Kidney epithelial cell (primary cell): ENCODE results near the gene SLC1A5. TPM values are rescaled to one million over a fixed set of nuclear protein-coding genes. Genes with fewer than 3 reads are reported as not detected.

Source experiments
- DNase-seq: peaks from one replicate; pipeline ENCODE4 v3.0.0-alpha.2; 2010; ENCODE audit warnings: low read depth
- H3K27me3 ChIP-seq: 2 replicates; pipeline ENCODE4 v1.6.0; 2011; ENCODE audit warnings: low read length; ENCODE audit not compliant: control insufficient read depth, insufficient read depth
- H3K36me3 ChIP-seq: 2 replicates; pipeline ENCODE4 v1.5.1; 2011; ENCODE audit warnings: low read length; ENCODE audit not compliant: control insufficient read depth, insufficient read depth
- H3K4me3 ChIP-seq: 2 replicates; pipeline ENCODE4 v1.5.1; 2011; ENCODE audit warnings: low read depth, mild to moderate bottlenecking, control low read depth, low read length
- total RNA-seq: library from RNA; depleted of rRNA; stranded (reverse); fragments of >200 nt; gene quantifications from 2 replicates; pipeline ENCODE4 v1.2.3, GENCODE V29; 2015
- TF ChIP-seq, protein P1 (sequence below): IDR thresholded peaks from 2 replicates; pipeline ENCODE4 v1.5.1; 2011; ENCODE audit warnings: mild to moderate bottlenecking, moderate library complexity, low read length, control low read depth, inconsistent platforms; ENCODE audit not compliant: insufficient read depth, poor library complexity, severe bottlenecking

SLC1A5 gene
- total RNA-seq, 1 donor from 2014 or later: 192 TPM

DNA sequence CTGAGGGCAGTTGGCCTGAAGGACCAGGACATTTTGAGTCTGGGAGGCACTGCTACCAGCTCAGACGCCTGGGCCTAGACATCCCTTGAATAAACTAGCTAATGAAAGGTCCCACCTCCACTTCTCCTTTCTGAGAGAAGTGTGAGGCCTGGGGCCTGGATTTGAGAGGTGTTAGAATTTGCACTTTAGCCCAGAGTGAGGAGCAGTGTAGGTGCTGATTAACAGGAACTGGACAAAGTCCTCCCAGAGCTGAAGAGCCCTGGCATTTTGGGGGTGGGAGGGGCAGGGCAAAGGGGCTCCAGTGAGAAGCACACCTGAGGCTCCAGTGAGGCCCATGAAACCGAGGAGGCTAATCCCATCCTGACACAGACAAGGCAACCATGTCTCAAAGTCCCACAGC is 15.2 kb upstream of the SLC1A5 start:
- Histone ChIP-seq H3K27me3 (no peaks in the 10 kb centered on the region), H3K4me3 (no peak overlapping the region), H3K36me3 (no peaks in the 10 kb centered on the region)
- TF ChIP-seq, protein P1, sequence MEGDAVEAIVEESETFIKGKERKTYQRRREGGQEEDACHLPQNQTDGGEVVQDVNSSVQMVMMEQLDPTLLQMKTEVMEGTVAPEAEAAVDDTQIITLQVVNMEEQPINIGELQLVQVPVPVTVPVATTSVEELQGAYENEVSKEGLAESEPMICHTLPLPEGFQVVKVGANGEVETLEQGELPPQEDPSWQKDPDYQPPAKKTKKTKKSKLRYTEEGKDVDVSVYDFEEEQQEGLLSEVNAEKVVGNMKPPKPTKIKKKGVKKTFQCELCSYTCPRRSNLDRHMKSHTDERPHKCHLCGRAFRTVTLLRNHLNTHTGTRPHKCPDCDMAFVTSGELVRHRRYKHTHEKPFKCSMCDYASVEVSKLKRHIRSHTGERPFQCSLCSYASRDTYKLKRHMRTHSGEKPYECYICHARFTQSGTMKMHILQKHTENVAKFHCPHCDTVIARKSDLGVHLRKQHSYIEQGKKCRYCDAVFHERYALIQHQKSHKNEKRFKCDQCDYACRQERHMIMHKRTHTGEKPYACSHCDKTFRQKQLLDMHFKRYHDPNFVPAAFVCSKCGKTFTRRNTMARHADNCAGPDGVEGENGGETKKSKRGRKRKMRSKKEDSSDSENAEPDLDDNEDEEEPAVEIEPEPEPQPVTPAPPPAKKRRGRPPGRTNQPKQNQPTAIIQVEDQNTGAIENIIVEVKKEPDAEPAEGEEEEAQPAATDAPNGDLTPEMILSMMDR: no peak
- no peak for DNase-seq

DNA sequence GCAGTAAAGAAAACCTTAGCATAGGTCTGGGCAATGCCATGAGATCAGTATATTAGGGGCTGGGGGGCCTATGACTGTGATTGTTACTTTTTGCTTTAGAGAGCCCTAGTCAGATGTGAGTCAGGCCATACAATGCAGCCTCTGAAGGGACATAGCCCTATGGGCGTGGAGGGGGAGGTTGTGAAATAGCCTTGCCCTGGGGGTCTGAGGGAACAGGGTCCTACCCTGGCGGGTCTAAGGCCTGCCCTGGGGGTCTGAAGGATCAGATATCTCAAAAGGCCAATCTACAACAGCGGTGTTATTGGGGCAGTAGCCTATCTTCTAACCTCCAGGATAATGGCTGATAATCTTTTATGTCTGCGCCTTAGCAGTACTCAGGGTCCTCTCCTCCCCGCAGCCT is 13.8 kb upstream of the SLC1A5 start:
- no peak for DNase-seq
- TF ChIP-seq, protein P1: no peak
- no peaks in the 10 kb centered on the region for H3K36me3 ChIP-seq
- no peak overlapping the region for H3K4me3 ChIP-seq
- H3K27me3 ChIP-seq: no peaks in the 10 kb centered on the region

DNA sequence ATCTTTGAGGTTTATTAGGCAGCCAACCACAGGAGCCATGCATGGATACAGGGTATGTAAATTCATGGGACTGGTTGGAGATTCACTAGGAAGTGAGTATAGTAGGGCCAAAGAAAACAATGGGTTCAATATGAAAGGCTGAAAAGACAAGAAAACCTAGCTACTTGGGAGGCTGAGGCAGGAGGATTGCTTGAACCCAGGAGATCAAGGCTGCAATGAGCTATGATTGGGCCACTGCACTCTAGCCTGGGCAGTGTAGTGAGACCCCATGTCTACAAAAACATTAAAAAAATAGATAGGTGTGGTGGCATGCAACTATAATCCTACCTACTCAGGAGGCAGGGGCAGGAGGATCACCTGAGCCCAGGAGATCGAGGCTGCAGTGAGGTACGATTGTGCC is 10.3 kb upstream of the SLC1A5 start:
- Histone ChIP-seq H3K27me3 (no peaks in the 10 kb centered on the region), H3K4me3 (no peak overlapping the region), H3K36me3 (no peaks in the 10 kb centered on the region)
- TF ChIP-seq, protein P1: no peak
- DNase-seq: no peak

DNA sequence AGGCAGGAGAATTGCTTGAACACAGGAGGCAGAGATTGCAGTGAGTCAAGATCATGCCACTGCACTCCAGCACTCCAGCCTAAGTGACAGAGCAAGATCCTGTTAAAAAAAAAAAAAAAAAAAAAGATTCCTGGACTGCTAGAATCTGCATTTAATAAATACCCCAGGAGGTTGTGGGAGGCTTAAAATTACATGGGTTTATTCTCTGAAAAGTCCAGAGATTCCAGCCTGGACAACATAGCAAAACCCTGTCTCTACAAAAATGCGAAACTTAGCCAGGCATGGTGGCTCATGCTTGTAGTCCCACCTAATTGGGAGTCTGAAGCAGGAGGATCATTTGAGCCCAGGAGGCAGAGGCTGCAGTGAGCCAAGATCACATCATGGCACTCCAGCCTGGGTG is 9.5 kb upstream of the SLC1A5 start:
- Histone ChIP-seq H3K27me3 (no peaks in the 10 kb centered on the region), H3K36me3 (no peaks in the 10 kb centered on the region), H3K4me3 (no peak overlapping the region)
- TF ChIP-seq, protein P1: no peak
- DNase-seq: no peak

DNA sequence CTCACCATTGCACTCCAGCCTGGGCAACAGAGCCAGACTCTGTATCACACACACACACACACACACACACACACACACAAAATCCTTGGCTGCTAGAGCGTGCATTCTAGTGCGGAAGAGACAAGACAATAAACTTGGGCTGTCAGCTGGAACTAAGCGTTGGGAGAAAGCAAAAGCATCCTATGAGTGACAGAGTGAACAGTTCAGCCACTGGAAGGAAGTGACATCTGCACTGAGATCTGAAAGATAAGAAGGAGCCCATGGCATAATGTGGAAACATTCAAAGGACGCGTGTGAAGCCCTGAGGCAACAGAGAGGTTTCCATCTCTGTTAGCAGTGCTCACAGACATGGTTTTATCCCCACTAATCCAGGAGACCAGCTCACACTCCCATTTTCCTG is 3.5 kb upstream of the SLC1A5 start:
- TF ChIP-seq, protein P1: no peak
- Histone ChIP-seq H3K27me3 (no peaks in the 10 kb centered on the region), H3K36me3 (no peaks in the 10 kb centered on the region), H3K4me3 (no peak overlapping the region)
- DNase-seq: no peak

DNA sequence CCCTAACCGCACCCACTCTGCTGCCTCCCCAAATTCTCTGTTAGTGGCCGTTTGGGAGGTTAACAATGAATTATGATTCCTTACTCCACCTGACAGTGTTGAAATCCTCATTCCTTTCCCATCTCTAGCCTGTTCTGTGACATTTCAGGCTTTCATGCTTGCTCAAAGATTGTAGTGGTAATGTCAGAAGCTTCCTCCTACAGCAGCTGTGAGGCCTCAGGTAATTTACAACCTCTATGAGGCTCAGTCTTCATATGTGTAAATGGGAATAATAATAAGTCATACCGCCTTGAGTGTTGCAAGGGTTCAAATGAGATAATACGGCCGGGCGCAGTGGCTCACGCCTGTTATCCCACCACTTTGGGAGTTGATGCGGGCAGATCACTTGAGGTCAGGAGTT is 977 bp upstream of the SLC1A5 start:
- no peaks in the 10 kb centered on the region for H3K36me3 ChIP-seq
- DNase-seq: no peak
- TF ChIP-seq, protein P1: no peak

More for the DNA sequence above, 977 bp upstream of the SLC1A5 start:
- no peak overlapping the region for H3K4me3 ChIP-seq
- no peaks in the 10 kb centered on the region for H3K27me3 ChIP-seq
